Kidney epithelial cell (primary cell): ENCODE results near the gene GLE1. TPM values are rescaled to one million over a fixed set of nuclear protein-coding genes. Genes with fewer than 3 reads are reported as not detected.
A peak's percentile ranks its signal among the peaks of the same experiment; 100 is the strongest.

Experiments used
- DNase-seq: peaks from one replicate; pipeline ENCODE4 v3.0.0-alpha.2; 2010; ENCODE audit warnings: low read depth
- H3K27me3 ChIP-seq: 2 replicates; pipeline ENCODE4 v1.6.0; 2011; ENCODE audit warnings: low read length; ENCODE audit not compliant: control insufficient read depth, insufficient read depth
- H3K36me3 ChIP-seq: 2 replicates; pipeline ENCODE4 v1.5.1; 2011; ENCODE audit warnings: low read length; ENCODE audit not compliant: control insufficient read depth, insufficient read depth
- H3K4me3 ChIP-seq: 2 replicates; pipeline ENCODE4 v1.5.1; 2011; ENCODE audit warnings: low read depth, mild to moderate bottlenecking, control low read depth, low read length
- total RNA-seq: library from RNA; depleted of rRNA; stranded (reverse); fragments of >200 nt; gene quantifications from 2 replicates; pipeline ENCODE4 v1.2.3, GENCODE V29; 2015
- TF ChIP-seq, protein P1 (sequence below): IDR thresholded peaks from 2 replicates; pipeline ENCODE4 v1.5.1; 2011; ENCODE audit warnings: mild to moderate bottlenecking, moderate library complexity, low read length, control low read depth, inconsistent platforms; ENCODE audit not compliant: insufficient read depth, poor library complexity, severe bottlenecking

Gene GLE1
- total RNA-seq, 1 donor from 2014 or later, result 31.7 TPM

DNA sequence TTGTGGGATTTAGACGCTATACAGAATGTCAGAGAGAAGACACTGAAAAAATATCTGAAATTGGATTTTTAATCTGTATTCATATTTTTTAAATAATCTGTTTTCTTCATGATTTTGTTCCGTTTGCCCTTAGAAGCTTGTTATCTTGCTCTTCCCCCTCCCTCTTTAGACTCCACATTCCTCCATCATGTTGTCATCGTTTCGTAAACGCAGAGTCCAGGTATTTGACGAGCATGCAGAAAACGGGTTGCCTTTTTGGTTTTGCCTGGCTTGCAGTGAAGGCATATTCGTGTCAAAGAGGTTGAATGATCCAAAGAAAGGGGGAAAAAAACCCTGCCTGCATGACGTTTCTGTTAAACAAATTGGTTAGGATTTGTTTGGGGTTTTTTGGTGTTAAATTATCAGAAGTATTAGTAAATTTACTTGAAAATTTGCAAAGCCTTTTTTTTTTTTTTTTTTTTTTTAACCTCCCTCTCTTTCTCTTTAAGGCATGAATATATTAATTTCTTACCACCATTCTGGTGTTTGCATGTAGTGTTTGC, 50.7 kb downstream of the GLE1 start:
- H3K4me3 ChIP-seq, result peak overlapping the region; percentile 8
- H3K36me3 ChIP-seq, result no peaks in the 10 kb centered on the region
- TF ChIP-seq, protein P1, sequence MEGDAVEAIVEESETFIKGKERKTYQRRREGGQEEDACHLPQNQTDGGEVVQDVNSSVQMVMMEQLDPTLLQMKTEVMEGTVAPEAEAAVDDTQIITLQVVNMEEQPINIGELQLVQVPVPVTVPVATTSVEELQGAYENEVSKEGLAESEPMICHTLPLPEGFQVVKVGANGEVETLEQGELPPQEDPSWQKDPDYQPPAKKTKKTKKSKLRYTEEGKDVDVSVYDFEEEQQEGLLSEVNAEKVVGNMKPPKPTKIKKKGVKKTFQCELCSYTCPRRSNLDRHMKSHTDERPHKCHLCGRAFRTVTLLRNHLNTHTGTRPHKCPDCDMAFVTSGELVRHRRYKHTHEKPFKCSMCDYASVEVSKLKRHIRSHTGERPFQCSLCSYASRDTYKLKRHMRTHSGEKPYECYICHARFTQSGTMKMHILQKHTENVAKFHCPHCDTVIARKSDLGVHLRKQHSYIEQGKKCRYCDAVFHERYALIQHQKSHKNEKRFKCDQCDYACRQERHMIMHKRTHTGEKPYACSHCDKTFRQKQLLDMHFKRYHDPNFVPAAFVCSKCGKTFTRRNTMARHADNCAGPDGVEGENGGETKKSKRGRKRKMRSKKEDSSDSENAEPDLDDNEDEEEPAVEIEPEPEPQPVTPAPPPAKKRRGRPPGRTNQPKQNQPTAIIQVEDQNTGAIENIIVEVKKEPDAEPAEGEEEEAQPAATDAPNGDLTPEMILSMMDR, result no peak
- no peak for DNase-seq
- no peaks in the 10 kb centered on the region for H3K27me3 ChIP-seq

DNA sequence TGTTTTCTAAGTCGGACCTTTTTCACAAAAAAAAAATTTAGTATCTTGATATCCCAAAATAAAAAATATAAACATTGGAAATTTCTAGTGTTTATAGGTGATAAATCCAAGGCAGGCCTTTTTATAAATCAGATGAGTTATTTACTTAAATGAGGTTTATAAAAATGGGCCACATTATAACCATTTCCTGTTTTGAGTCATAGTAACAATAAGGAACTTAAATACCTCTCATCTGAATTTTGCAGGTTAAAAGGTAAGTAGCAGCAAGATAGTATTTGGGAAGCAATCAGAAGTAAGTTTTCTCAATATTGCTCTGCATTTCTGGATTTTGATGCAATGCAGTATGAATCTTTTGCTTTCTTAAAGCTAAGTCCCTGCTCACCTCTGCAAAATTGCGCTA, 51.8 kb downstream of the GLE1 start:
- DNase-seq, result no peak
- TF ChIP-seq, protein P1, result no peak
- no peaks in the 10 kb centered on the region for H3K36me3 ChIP-seq
- no peak overlapping the region for H3K4me3 ChIP-seq
- H3K27me3 ChIP-seq, result no peaks in the 10 kb centered on the region

DNA sequence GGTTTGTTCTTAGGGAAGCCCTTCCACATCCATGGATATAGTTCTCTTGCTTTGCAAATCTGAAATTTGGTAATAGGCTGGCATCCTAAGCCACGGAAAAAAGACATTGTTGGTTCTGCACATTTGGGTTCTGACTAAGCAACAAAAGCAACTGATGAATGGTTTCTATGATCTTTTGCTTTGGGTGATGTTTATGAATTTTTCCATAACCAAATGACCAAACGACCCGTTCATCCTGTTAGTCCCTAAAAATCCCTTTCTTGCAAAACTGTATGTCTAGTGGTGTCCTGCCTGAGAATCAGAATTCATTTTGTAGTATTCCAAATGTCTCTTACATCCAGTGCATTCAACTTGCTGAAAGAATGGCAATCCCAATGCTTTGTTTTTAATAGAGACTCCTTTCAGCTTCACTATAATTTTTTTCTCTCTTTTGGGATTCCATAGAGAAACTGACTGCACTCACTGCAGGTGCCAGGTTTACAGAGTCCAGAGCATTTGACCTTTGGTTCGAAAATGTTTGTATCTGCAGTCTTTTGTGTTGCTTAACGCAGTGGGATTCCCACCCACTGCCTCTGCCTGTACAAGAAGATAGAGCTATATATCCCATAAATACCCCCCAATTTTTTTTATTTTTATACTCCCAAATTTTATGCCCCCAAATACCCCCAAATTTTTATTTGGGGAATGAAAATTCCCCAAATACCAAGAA, 52.6 kb downstream of the GLE1 start:
- TF ChIP-seq, protein P1, result no peak
- Histone ChIP-seq H3K36me3 (no peaks in the 10 kb centered on the region), H3K27me3 (no peaks in the 10 kb centered on the region), H3K4me3 (no peak overlapping the region)
- no peak for DNase-seq

DNA sequence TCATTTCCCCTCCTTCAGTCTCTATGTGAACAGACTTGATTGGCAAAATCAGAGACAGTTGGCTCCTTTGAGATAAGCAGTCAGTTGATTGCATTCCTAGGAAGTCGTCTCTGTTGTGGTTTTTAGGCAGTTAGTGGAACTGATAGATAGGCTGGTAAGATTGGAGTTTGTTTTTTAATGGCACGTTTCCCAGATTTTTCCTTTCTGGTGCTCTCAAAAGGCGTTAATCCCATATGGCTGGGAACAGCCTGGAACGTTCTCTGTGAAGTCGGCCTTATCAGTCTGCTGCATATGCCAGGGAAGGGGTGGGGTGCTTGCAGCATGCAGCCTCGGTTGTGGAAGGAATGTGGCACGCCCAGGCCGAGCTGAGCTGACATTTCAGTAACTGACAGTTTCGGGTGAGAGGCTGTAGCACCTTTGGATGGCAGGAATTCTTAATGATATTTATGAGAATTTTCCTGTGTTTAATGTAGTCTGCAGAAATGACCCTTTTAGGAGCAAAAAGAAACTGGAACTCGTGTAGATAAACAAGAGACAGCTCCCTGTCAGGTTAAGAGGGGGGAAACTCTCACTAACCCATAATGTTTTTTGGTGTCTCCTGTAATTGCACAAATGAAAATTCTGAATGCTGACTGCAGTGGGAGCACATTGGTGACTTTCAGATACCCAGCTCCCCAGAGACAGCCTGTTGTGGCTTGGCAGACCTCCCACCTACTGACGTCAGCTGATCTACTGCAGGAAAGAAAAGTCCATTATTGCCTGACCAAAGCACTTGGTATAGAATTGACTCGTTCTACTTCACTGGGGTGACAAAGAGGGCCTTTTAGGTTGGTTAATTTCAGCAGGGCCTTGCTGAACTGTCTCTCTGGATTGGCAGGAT, 54.2 kb downstream of the GLE1 start:
- no peaks in the 10 kb centered on the region for H3K36me3 ChIP-seq
- no peak for DNase-seq
- H3K27me3 ChIP-seq, result no peaks in the 10 kb centered on the region
- H3K4me3 ChIP-seq, result no peak overlapping the region
- TF ChIP-seq, protein P1, result no peak

DNA sequence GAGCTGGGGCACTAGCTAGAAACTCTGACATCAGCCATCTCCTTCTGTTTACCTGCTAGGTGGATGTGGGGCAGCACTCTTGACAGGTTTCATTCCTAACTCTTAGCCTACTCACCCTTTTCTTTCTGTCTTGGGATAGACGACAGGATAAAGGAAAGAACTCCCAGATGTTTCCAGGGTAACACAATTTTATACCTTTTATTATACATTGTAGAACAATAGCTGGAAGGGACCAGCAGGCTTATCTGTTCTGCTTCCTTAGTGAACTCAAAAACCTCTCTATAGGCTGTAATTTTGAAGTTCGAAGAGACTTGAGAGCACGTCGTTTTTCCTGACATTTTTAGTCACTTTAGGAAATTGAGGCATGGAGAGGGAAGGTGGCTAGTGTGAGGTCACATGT, 61.1 kb downstream of the GLE1 start:
- no peak overlapping the region for H3K4me3 ChIP-seq
- no peaks in the 10 kb centered on the region for H3K36me3 ChIP-seq
- H3K27me3 ChIP-seq, result no peaks in the 10 kb centered on the region
- no peak for DNase-seq
- TF ChIP-seq, protein P1, result no peak
